Kidney glomerular epithelial cell (primary cell): ENCODE measurements around the gene GLYR1.
"Not testable (repeated sequence)": the region's sequence is repeated elsewhere in the genome, so short reads cannot be mapped to it uniquely, and the experiment has no call there.

Source experiments
- DNase-seq: peaks from one replicate; lab custom pipeline; 2025; lab: John Stamatoyannopoulos, UW

GLYR1 gene

DNA sequence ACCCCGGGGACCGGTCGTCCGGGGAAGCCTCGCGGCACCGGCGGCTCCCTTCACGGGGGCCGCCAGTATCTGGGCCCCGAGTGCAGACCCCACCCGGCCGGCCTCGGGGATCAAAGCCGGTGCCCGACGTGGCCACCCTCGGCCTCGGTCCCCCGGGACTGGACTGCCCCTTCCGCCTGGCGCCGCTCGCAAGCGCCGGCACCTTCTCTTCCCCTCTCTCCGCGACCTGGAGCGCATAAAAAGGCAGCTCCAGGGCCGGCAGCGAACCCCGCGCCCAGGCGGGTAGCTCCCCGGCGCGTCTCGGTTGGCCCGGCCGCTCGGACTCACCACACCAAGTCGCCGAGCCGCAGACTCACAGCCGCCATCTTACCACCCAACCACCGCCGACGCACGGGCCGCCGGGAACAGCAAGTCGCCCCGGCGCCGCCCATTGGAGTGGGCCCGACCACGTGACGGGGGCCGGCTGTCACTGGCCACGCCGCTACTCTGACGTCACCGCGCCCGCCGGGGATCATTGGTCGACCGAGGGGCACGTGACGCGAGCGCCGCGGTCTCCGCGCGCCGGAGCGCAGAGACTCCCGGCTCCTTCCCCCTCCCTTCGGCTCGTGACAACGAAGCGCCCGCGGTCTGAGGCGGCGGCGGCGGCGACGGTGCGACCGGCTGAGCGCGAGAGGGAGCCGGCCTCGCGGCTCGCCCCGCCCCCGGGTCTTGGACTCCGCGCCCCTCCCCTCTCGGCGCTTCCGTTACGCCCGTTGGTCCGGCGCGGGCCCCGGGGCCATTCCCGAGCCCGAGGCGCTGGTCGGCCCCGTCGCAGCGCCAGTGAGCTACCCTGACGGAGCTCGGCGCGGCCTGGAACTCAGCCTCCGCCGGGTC lies at the start of gene GLYR1, which contains the start of gene UBN1:
Gene GLYR1, minus strand, starts transcription at position 388 of the 873 bp plus-strand sequence. Its CDS starts 23 bp downstream, at position 365.
Gene UBN1, plus strand, starts transcription at position 581 of the 873 bp plus-strand sequence. CDS start 5,437 bp downstream, outside the sequence.
- DNase-seq = peak; percentile 95

DNA sequence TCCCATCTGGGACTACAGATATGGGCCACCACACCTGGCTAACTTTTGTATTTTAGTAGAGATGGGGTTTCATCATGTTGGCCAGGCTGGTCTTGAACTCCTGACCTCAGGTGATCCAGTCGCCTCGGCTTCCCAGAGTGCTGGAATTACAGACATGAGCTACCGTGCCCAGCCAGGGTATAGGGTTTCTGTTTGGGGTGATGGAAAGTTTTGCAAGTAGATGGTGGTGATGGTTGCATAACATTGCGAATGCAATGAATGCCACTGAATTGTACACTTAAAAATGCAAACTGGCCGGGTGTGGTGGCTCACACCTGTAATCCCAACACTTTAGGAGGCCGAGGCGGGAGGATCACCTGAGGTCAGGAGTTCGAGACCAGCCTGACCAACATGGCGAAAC lies 49.7 kb upstream of the GLYR1 start:
- not testable (repeated sequence) for DNase-seq

DNA sequence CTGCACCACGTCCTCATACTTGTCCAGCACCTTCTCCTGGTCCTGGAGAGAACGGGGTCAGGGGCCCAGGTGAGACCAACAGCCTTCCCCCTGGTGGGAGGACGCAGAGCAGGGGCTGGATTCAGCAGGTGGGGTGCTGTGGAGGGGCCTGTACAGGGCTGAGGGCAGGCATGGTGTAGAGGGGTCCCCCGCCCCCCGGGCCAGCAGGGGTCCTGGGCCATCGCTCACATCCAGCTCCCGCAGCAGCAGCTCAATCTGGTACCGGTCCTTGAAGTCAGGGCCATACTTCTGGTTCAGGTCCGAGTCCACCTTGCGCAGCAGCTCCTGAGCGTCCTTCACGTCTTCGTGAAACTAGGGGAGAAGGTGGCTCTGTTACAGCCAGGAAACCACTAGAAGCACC lies 48.3 kb upstream of the GLYR1 start:
- no peak for DNase-seq

DNA sequence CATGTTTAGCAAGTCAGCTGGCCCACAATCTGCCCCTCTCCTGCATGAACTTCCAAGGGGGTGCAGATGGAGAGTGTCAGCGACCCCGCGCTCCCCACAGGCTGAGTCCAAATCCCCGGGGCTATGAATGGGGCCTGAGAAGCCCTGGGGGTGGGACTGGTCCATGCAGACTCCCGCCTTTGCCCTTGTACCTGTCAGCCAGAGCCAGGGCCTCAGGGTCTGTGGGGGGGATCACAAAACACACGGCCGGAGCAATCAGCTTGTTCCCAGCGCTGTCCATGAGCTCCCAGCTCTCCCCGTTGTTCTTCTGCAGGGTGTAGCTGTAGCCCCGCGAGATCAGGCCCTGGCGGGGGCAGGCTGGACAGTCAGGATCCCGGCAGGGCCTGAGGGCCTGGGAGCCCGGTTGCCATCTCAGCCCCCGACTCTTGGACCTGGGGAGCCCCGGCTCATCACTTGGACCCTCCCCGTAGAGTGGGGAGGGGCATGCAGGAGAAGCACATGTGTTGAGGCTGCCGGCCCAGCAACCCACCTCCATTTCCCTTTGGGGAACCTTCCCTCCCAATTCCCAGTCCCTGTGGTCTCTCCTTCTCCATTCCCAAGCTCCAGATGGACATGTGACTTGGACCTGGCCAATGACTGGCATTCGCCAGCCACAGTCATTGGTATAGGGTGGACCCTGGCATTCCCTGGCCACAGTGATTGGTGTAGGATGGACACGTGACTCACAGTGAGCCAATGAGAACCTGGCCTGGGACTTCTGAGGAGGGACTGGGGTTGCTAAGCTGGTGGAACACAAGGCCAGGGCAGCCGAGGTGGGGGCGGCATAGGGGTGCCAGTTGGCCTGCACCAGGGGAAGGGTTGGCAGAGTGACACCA lies 47.4 kb upstream of the GLYR1 start:
- DNase-seq = no peak

DNA sequence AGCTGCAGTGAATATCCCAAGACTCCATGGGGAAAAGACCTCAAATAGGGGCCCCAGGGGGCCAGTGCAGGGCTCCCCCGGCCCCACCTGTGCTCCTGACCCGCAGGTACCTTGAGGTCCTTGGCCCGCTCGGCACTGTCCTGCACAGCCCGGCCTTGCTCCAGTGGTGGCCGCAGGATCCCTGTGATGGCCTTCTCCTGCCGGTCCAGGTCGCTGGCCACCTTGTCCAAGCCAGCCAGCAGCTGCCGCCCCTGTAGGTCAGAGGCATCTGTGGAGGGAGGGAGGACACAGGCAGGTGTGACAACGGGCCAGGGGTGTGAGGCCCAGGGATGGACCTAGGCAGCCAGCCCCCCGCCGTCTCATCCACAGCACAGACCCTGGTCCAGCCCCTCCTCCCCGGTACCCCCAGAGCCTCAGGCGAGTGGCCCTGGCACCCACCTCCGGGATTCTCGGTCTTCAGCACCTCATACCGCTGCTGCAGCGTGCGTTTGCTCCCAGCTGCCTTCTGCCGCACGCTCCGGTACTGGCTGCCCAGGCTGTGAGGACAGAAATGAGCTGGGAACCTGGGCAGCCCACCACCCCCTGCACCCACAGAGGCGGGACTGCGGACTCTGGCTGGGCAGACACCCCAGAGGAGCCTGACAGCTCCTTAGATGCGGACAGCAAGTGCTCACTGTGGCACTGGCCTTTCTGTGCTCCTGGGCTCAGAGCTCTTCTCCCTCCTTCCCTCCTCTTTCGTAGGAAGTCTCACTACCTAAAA lies 46.2 kb upstream of the GLYR1 start:
- no peak for DNase-seq

DNA sequence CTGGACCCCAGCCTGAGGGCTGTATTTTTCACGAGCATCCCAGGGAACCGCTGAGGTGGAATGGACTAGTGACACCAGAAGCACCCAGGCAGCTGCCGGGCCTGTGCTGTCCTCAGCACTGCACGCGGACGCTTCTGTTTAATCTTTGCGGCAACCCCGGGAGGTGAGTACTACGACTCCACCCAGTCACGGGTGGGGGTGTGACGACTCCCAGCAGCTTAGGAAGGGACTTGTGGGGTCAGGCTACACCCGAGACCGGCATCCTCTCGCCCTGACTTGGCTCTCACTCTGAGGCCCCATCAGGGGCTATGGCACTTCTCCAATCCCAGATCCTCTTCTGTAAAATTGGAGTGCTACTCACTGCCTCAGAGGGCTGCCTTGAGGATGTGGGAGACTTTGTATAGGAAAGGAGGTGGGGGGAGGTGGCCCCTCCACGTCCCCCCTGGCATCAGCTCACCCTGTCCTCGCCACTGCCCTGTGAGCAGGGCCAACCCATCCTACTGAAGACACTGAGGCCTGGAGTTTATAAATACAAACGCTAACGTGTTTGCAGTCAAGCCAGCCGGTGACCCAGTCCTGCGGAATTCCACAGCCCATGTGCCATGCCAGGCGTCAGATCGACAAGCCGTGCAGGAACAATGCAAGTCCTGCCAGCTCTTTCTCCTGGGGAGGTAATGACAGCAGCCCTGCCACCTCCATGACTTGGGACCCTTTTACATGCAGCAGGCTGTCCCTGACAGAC lies 45.4 kb upstream of the GLYR1 start:
- no peak for DNase-seq

DNA sequence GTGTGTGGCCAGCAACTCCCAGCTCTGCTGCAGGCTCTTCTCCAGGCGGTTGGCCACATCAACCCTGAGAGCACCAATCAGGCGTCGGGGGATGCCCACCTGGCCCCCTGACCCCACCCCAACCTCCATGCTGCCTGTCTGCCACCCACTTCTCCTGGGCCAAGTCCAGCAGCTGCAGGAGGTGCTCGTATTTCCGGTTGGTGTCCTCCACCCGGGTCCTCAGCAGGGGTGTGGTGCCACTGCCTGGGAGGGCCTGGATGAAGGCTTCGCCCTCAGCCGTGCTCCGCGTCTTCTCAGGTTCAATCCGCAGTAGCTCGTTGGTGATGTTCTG lies 44.8 kb upstream of the GLYR1 start:
- no peak for DNase-seq

DNA sequence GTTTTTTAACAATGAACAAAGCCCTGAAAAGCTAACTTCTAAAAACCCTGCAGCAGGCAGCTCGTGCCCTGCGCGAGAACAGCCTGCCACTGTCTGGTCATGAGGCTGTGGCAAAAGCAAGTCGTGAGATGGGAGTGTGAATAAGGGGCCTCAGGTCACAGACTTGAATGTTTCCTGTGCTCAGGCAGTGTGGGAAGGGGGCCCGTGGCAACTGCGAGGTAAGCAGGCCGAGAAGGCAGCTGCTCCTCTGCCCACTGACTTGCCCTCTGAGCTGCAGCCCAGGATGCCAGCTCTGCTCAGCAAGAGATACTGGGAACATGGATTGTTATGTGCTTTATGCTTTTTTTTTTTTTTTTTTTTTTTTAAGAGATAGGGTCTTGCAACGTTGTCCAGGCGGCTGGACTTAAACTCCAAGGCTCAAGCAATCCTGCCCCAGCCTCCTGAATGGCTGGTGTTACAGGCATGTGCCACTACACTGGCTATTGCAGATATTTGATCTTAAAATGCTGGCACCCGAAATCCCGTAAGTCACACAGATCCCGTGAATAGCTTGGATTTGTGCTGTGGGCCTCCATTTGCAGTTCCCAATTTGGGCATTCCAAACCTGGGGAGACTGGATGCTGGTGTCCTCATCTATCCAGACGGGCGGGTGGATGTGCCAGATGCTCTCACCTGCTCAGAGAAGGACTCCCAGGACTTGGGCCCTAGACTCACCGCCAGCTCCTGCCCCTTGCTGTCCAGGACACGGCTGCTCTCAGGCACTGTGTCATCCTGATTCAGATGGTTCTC lies 44.2 kb upstream of the GLYR1 start:
- no peak for DNase-seq

DNA sequence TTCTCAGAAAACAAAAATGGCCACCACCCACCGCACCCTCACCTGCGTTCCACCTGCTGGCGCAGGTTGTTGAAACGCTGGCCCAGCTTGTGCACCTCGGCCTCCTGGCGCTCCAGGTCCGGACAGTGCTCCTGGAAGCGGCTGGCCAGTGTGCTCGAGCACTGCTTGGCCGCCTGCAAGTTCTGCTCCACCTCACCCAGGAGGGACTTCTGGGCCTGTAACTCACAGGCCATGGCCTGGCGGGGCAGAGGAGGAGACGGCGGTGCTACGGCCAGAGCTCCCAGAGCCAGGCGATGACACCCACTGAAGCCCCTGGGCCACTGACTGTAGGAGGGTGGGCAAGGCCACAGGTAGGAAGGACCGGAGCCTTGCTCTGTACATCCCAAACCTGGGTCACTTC lies 43.6 kb upstream of the GLYR1 start:
- DNase-seq = no peak

DNA sequence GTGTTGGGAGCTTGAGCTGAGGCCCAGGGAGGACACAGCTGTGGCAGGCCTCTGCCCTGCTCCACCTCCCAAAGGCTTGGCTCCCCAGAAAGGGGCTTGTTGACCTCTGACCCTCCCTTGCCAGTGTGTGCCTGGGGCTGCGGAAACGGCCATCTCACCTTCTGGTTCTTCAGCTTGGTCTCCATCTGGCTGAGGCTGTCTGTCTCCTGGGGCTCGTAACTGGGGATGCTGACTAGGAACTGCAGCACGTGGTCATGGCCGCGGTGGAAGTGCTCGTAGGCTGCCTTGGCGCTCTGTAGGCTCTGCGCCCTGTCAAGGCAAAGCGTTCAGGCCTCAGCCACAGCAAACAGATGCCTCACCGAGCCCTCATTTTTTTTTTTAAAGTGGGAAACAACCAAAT lies 42.9 kb upstream of the GLYR1 start:
- no peak for DNase-seq

DNA sequence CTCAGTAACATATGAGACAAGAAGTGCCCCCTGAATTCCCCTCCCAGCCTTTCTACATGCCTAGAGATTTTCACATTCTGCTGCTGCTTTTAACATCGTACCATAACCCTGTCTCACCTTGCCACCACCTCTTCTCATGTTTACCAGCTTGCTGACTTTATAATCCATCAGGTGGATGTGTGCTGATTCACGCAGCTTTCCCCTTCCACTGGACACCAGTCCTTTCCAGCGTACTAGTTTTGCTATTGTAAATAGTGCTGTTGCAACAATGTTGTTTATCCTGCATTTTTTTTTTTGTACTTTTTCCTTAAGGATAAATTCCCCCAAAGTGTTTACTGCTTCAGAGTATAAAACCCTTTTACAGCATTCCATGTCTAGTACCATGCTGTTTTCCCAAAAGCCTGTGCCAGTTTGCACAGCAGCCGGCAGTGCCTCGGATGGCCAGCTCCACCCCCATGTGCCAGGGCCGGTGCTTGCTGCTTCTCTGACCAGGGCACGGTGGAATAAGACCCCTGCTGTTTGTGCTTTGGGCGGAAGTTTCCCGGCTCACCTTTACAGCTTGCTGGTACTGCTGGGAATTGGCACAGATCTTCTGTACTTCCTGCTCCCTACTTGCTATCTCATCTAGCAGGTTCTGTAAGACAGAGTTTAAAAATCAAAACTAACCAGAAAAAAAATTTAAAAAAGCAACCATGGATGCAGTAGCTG lies 41.5 kb upstream of the GLYR1 start:
- no peak for DNase-seq

DNA sequence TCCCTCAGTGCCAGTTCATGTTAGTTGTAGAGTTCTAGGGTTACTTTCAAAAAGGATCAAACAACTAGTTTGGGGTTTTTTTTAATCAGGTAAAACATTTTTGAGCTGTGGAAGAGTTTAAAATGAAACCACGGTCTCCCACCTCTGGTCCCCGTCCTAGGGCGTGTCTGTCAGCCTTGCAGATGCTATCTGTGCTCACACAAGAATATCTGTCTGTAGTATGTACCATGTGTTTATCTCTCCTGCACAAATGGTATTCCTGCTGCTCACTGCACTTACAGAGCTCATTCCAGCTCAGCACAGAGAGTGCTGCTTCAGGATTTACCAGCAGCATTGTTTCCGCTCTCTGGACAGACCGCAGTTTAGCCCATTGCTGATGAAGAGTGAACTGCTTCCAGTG lies 39.1 kb upstream of the GLYR1 start:
- no peak for DNase-seq

DNA sequence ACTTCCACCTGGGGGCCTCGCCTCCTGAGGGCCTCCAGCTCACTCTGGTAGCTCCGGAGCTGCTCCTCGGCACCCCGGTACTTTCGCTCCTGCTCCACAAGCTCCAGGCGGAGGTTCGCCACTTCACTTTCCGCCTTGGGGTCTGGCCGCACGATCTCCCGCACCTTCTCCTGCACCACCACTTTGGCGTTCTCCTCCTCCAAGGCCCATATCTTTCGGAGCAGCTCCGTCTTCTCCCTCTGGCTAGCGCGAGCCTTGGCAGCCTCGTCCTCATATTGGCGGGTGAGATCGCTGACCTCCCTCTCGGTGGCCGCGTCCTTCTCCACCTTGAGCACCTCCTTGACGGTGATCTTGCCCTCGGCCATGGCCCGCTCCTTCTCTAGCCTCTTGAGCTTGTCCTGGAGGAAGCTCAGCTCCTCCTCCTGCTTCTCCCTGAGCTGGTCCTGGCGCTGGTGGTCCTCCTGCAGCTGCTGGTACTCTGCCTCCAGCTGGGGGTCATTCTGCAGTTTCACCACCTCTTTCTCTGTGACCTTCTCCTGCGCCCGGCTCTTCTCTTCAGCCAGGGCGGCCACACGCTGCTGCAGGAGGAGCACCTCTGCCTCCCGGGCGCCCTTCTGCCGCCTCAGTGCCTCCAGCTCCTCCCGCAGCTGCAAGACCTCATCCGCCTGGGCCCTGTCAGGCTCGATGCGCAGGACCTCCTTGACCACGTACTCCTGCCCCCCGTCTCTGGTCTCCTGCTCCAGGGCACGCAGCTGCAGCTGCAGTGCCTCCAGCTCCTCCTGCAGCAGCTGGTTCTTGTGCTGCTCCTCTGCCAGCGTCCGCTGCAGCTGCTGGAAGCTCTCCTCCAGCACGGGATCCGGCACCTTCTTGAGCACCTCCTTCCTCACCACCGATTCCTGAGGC lies 38.1 kb upstream of the GLYR1 start:
- no peak for DNase-seq

DNA sequence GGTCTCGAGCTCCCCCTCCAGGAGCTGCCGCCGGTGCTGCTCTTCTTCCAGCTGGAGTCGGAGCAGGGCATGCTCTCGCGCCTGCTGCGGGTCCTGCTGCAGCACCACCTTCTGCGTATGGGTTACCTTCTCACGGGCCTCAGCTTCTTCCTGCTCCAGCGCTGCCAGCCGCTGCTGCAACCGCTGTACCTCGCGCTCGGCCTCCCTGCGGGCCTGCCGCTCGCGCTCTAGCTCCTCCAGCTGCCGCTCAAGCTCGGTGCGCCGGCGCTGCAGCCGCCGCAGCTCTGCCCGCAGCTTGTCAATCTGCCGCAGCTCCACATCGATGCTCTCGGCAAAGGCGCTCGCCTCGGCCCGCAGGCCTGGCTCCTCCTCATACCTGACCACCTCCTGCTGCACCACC lies 37.1 kb upstream of the GLYR1 start:
- DNase-seq = no peak

DNA sequence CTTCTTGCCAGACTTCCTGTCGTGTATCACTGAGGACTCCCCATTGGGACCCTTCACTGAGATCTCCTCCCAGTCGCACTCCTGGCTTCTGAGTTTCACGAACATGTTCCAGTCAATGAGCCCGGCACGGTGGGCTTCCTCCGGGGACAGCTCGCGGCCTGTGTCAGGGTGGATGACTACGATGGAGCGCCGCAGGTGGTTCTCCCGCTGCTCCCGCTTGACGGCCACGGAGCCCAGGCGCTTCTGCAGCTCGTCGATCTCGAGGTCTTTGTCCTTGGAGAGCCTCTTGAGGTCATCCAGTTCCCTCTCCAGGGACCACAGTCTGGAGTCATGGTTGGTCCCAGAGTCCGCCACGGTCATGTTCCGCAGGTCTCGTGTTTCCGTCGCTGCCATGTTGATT lies 36.4 kb upstream of the GLYR1 start:
- no peak for DNase-seq

DNA sequence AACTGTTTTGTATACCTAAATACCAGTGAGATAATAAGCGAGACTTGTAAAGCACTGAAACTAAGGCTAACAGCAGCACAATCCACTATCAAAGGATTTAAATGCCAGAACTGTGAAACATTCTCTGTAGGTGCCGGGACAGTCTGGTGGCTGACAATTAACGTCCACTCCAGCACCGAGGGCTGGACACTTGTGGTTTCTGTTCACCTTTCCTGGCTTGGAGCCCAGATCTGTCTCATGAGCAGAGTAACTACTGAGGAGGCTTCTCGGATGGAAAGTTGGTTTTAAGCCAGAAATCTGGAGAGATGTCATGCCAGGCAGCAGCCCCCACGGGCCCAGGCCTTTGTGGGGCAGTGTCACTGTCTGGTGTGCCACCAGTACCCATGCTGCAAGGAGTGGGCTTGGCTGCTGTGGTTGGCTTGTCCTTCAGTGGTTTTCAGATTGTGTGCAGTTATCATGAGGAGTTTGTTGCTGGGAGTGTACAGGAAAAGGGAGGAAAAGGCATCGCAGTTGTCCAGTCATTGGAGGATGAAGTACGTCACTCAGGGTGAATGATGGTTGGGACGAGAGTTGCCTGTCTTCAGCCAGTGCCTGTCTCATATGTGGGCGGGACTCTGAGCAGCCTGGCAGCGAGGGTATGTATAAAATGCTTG lies 35.7 kb upstream of the GLYR1 start:
- DNase-seq = peak; percentile 97

DNA sequence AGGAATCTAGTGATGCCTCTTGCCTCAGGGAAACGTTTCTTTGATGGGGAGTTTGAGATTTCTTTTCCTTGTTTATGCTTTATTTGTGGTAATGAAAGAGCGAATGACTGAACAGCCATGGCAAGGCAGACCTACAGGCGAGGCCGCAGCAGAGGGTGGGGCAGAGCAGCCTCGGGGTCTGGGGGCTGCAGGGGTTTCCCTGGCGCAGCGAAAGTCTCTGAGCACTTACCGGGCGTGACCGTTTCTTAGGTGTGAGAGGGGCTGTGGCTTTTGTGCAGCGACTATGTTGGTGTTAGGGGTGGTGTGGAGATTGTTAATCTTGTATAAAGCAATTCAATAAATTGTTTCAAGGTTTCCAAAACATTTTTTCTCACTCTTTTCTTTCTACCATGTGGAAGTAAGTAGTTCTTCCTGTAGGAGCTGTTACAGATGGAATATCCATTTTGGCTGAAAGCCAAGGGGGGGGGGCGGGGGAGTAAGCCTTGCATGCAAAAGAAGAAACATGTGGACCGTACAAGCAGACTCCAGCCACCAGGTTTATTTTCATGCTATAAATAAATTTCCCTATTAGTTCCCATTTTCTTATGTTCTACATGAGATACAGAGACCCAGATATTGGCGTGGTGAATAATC lies 35.0 kb upstream of the GLYR1 start:
- DNase-seq = no peak

DNA sequence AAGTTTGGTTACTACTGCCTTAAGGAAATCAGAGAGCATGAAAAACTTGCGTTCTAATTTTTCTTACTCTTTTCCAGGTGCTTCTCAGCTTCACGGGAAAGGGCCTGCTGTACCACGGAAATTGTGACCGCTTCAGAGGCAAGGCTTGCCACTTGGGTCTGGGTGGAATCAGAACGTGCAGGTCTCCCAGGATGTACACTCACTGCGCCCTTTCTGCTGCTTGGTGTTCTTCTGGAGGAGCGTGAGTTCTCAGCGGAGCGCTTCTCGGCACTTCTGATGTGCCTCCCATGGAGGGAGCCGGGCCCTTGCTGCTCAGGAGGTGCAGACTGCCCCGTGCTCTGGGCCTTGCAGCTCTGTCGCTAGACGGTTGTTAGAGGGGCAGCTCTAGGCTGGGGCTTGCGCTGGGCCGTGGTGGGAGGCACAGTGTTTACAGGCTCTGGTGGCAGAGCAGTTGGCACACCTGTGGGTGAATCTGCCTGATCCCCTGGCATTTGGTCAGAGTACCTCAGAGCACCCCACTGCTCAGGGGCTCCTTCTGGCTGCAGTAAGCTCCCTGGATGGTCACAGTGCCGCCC lies 33.0 kb upstream of the GLYR1 start:
- no peak for DNase-seq
